ENCODE results near the gene ANKRD36B. TPM values are rescaled to one million over a fixed set of nuclear protein-coding genes. Genes with fewer than 3 reads are reported as not detected.
"Not testable (repeated sequence)": the region's sequence is repeated elsewhere in the genome, so short reads cannot be mapped to it uniquely, and the experiment has no call there.

The ANKRD36B gene
- total RNA-seq, 3 donors from 2014 or later, result 23.1 to 37.8 (median 23.1) TPM

DNA sequence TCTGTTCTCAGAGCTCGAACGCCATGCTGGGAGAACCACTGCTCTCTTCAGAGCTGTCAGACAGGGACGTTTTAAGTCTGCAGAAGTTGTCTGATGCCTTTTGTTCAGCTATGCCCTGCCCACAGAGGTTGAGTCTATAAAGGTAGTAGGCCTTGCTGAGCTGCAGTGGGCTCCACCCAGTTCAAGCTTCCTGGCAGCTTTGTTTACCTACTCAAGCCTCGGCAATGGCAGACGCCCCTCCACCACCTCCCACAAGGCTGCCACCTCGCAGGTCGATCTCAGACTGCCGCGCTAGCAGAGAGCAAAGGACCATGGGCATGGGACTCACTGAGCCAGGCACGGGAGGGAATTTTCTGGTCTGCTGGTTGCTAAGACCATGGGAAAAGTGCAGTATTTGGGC, 11.9 kb upstream of the ANKRD36B start:
- DNase-seq; H3K4me3 ChIP-seq; intact Hi-C loops (cut with DNase I, micrococcal nuclease); ATAC-seq; H3K36me3 ChIP-seq (ENCODE audit: low read depth); H3K4me1 ChIP-seq (ENCODE audit: low read depth); H3K9me3 ChIP-seq: not testable (repeated sequence)

DNA sequence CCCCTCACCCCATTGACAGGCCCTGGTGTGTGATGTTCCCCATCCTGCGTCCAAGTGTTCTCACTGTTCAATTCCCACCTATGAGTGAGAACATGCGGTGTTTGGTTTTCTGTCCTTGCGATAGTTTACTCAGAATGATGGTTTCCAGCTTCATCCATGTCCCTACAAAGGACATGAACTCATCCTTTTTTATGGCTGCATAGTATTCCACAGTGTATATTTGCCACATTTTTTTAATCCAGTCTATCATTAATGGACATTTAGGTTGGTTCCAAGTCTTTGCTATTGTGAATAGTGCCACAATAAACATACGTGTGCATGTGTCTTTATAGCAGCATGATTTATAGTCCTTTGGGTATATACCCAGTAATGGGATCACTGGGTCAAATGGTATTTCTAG, 6.5 kb upstream of the ANKRD36B start:
- H3K4me3 ChIP-seq; H3K36me3 ChIP-seq (ENCODE audit: low read depth); DNase-seq; H3K4me1 ChIP-seq (ENCODE audit: low read depth); H3K9me3 ChIP-seq; ATAC-seq: not testable (repeated sequence)
- intact Hi-C loops (cut with DNase I, micrococcal nuclease), result loop anchor here in 1 of 2 donors (10.0 kb wide), 1 partner anchor 99 kb away; no protein-coding TSS in a partner anchor

DNA sequence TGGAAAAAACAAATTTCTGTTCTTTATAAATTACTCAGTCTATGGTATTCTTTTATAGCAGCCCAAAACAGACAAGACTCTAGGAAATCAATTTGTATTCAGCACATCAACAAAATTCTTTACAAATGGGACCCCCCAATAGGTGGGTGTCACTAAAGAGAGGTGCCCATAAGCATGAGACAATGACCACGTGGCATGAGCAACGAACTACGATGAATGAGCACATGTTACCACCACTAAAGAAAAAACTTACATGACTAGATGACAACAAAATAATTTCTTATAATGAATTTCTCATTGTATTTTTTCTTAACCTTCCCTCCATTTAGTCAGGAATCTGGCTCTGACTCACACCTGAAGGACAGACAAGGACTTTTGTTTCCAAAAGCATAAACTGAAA, 3.8 kb upstream of the ANKRD36B start:
- H3K4me1 ChIP-seq (ENCODE audit: low read depth); DNase-seq; H3K36me3 ChIP-seq (ENCODE audit: low read depth); H3K9me3 ChIP-seq; H3K4me3 ChIP-seq; ATAC-seq: not testable (repeated sequence)
- intact Hi-C loops (cut with DNase I, micrococcal nuclease), result loop anchor here (5.0 to 10.0 kb wide), 2 partner anchors 101 to 104 kb away; no protein-coding TSS in a partner anchor

DNA sequence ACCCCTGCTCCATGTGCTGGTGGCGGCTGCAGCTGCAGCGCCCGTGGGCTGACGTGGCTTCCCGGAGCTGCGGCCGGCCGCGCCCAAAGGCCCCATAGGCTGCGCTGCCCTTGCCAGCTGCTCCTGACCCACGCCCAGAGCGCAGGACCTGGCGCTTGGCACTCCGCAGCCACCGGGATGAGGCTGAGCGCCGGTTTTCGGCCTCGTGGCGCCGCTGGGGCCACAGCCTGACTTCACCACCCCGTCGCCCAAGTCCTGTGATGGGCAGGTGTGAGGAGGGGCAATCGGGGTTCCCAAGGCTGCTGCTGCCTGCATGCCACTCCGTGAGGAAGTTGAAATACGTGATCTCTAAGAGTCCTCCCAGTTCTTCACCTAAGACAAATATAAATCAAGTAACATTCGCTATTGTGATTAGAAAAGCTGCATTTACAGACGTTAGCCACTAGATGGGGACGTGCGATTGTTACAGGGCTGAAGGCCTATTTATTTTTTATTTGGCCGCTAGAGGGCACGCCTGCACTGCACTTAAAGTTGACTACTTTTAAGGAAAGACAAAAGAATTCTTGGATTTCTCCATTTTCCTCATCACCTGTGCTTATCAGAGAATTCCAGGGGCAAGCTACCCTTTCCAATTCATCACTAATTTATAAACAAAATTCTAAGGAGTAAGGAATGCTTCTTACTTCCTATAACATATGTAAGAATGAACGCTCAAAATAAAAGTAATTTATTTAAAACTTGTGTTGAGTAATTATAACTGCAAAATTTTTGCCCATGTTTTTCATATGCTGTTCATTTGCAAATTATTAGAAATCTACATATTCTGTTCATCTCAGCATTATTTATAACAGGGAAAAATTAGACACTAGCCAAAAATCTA, 1.1 kb upstream of the ANKRD36B start:
- DNase-seq, result peak; percentile 78 to 96 (median 83)
- intact Hi-C loops (cut with DNase I, micrococcal nuclease), result loop anchor here (5.0 to 10.0 kb wide), 2 partner anchors 104 to 107 kb away; no protein-coding TSS in a partner anchor
- not testable (repeated sequence) for H3K9me3 ChIP-seq; H3K4me1 ChIP-seq (ENCODE audit: low read depth); H3K36me3 ChIP-seq (ENCODE audit: low read depth)
- TF ChIP-seq, protein P1, sequence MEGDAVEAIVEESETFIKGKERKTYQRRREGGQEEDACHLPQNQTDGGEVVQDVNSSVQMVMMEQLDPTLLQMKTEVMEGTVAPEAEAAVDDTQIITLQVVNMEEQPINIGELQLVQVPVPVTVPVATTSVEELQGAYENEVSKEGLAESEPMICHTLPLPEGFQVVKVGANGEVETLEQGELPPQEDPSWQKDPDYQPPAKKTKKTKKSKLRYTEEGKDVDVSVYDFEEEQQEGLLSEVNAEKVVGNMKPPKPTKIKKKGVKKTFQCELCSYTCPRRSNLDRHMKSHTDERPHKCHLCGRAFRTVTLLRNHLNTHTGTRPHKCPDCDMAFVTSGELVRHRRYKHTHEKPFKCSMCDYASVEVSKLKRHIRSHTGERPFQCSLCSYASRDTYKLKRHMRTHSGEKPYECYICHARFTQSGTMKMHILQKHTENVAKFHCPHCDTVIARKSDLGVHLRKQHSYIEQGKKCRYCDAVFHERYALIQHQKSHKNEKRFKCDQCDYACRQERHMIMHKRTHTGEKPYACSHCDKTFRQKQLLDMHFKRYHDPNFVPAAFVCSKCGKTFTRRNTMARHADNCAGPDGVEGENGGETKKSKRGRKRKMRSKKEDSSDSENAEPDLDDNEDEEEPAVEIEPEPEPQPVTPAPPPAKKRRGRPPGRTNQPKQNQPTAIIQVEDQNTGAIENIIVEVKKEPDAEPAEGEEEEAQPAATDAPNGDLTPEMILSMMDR (IDR thresholded peaks at IDR 0.05), result peak; percentile 82
- peak; percentile 93 for ATAC-seq
- H3K4me3 ChIP-seq, result peak overlapping the region; percentile 24

DNA sequence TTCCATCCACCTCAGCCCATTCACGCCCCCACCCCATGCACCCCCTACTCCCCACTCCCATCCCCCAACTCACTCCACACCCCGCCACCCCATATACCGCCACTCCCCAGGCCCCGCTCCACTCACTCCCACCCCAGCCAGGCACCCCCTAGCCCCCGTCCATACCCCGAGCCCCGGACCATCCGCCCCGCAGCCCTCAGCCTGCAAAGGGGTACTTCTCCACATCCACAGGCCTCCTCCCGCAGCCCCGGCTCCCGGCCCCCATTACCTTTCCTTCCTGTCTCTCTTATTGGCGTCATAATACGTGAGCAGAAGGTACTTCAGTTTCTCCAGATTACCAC, 450 bp downstream of the ANKRD36B start:
- ATAC-seq; H3K4me3 ChIP-seq; intact Hi-C loops (cut with DNase I, micrococcal nuclease); H3K4me1 ChIP-seq (ENCODE audit: low read depth); H3K9me3 ChIP-seq; H3K36me3 ChIP-seq (ENCODE audit: low read depth): not testable (repeated sequence)
- peak in 1 of 3 donors; percentile 53 for DNase-seq

DNA sequence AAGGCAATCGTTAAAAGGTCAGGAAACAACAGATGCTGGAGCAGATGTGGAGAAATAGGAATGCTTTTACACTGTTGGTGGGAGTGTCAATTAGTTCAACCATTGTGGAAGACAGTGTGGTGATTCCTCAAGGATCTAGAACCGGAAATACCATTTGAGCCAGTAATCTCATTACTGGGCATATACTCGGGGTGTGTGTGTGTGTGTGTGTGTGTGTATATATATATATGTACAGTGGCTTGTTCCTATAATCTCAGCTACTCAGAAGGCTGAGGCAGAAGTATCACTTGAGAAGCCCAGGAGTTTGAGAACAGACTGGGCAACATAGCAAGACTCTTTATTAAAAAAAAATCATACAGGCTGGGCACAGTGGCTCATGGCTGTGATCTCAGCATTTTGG, 24.0 kb downstream of the ANKRD36B start:
- H3K4me3 ChIP-seq; ATAC-seq; H3K9me3 ChIP-seq; intact Hi-C loops (cut with DNase I, micrococcal nuclease); H3K36me3 ChIP-seq (ENCODE audit: low read depth); H3K4me1 ChIP-seq (ENCODE audit: low read depth); DNase-seq: not testable (repeated sequence)

DNA sequence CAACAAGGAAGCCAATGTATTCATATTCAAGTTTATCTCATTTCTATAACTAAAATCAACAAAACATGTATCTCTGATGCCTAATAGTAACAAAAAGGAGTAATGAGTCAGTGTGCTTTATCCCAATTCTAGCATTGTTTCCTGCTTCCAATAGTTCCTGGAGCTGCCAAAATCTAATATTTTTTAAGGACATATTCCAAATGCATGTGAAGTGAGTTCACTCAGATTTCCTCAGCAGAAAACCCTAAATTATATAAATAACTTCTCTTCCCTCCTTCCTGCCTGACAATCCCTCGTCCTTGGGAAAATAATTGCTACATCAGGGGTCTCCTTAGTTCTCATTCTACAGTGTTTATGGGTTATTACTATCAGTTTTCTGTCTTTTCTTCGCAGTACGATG, 37.3 kb downstream of the ANKRD36B start:
- DNase-seq; intact Hi-C loops (cut with DNase I, micrococcal nuclease); ATAC-seq; H3K4me1 ChIP-seq (ENCODE audit: low read depth); H3K9me3 ChIP-seq; H3K36me3 ChIP-seq (ENCODE audit: low read depth); H3K4me3 ChIP-seq: not testable (repeated sequence)

DNA sequence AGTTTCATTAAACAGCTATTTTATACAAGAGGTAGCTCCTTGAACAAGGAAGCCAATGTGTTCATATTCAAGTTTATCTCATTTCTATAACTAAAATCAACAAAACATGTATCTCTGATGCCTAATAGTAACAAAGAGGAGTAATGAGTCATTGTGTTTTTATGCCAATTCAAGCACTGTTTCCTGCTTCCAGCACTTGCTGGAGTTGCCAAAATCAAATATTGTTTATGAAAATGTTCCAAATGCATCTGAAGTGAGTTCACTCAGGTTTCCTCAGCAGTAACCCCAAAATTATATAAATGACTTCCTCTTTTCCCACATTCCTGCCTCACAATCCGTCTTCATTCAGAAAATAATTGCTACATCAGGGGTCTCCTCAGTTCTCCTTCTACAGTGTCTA, 39.2 kb downstream of the ANKRD36B start:
- H3K9me3 ChIP-seq; ATAC-seq; H3K4me1 ChIP-seq (ENCODE audit: low read depth); H3K36me3 ChIP-seq (ENCODE audit: low read depth); H3K4me3 ChIP-seq; intact Hi-C loops (cut with DNase I, micrococcal nuclease); DNase-seq: not testable (repeated sequence)

DNA sequence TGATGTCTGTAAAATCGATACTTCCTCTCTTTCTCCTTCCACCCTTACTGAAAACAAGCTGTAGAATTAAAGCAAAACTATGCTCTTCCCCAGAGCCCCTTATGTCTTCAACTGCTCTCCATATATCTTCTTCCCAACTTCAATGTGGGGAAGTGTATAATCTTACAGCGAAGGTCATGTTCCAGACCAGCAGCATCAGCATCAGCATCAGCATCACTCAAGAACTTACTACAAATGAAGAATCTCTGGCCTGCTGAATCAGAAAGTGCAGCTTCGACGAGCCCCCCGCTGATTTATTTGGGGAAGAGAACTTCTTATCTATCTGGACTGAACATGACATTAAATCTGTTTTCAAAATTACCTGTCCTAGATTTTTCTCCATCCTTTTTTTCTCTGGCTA, 40.6 kb downstream of the ANKRD36B start:
- H3K4me1 ChIP-seq (ENCODE audit: low read depth); H3K9me3 ChIP-seq; DNase-seq; H3K4me3 ChIP-seq; H3K36me3 ChIP-seq (ENCODE audit: low read depth); ATAC-seq; intact Hi-C loops (cut with DNase I, micrococcal nuclease): not testable (repeated sequence)

DNA sequence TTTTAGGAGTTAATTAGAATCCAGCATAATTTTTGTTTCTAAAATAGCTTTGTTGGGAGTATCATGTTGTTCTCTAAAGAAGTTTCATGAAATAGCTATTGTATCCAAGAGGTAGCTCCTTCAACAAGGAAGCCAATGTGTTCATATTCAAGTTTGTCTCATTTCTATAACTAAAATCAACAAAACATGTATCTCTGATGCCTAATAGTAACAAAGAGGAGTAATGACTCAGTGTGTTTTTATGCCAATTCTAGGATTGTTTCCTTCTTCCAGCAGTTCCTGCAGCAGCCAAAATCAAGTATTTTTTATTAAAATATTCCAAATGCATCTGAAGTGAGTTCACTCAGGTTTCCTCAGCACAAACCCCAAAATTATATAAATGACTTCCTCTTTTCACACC, 41.1 kb downstream of the ANKRD36B start:
- H3K36me3 ChIP-seq (ENCODE audit: low read depth); DNase-seq; H3K4me3 ChIP-seq; H3K4me1 ChIP-seq (ENCODE audit: low read depth); H3K9me3 ChIP-seq; ATAC-seq; intact Hi-C loops (cut with DNase I, micrococcal nuclease): not testable (repeated sequence)

Data from mucosa of descending colon (tissue), 3 donors.